Duodenal mucosa (tissue), 2 donors: ENCODE results near the gene RBM33.

Experiments used
- H3K27ac ChIP-seq: one replicate; pipeline ENCODE4 v1.7.0; 2013; ENCODE audit warnings: low read depth, low read length
- H3K27me3 ChIP-seq, 2 donors: one replicate each; pipeline ENCODE4 v1.7.0; 2013; ENCODE audit warnings: low read length in 2 of 2, control low read depth in 1 of 2; ENCODE audit not compliant: insufficient read depth in 2 of 2, control insufficient read depth in 1 of 2
- H3K36me3 ChIP-seq, 2 donors: one replicate each; pipeline ENCODE4 v1.7.0; 2013; ENCODE audit warnings: low read length in 2 of 2, control low read depth in 1 of 2; ENCODE audit not compliant: insufficient read depth in 2 of 2, control insufficient read depth in 1 of 2
- H3K4me1 ChIP-seq, 2 donors: one replicate each; pipeline ENCODE4 v1.7.0; 2013; ENCODE audit warnings: low read length in 2 of 2, control low read depth in 1 of 2; ENCODE audit not compliant: insufficient read depth in 2 of 2, control insufficient read depth in 1 of 2
- H3K4me3 ChIP-seq, 2 donors: one replicate each; pipeline ENCODE4 v1.7.0; 2013; ENCODE audit warnings: low read length in 2 of 2, low read depth in 1 of 2
- H3K9ac ChIP-seq, 2 donors: one replicate each; pipeline ENCODE4 v1.7.0; 2013; ENCODE audit warnings: low read length in 2 of 2, low read depth in 1 of 2
- H3K9me3 ChIP-seq, 2 donors: one replicate each; pipeline ENCODE4 v1.7.0; 2013; ENCODE audit warnings: low read length in 2 of 2, control low read depth in 1 of 2; ENCODE audit not compliant: control insufficient read depth in 1 of 2

The RBM33 gene

GRCh38 chr7:155660059-155660757 lies 15.7 kb downstream of the RBM33 start:
- no peaks in the 10 kb centered on the region for H3K27me3 ChIP-seq
- no peak overlapping the region for H3K27ac ChIP-seq
- peaks cover 1 to 3% of the 10 kb centered on the region in 2 donors for H3K36me3 ChIP-seq
- no peak overlapping the region for H3K4me3 ChIP-seq
- no peaks in the 10 kb centered on the region for H3K4me1 ChIP-seq
- no peak overlapping the region for H3K9ac ChIP-seq
- H3K9me3 ChIP-seq, result no peaks in the 10 kb centered on the region

DNA sequence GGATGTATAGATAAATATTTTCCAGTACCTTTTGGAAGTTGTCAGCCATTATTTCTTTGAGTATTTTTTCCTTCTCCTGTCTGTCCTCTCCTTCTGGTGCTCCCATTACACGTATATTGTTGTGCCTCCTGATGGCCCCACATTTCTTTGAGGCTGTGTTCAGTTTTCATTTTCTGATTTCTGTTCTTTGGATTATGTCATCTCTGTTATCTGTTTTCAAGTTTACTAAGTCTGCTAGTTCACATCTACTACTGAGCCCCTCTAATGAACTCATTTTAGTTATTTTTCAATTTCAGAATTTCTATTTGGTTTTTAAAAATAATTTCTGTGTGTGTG lies 16.3 kb downstream of the RBM33 start:
- Histone ChIP-seq H3K9me3 (no peaks in the 10 kb centered on the region), H3K36me3 (peaks cover 3 to 8% of the 10 kb centered on the region in 2 donors), H3K4me1 (no peaks in the 10 kb centered on the region), H3K27me3 (no peaks in the 10 kb centered on the region), H3K27ac (no peak overlapping the region), H3K9ac (no peak overlapping the region), H3K4me3 (no peak overlapping the region)

- Histone ChIP-seq H3K36me3 (peaks cover 3 to 14% of the 10 kb centered on the region in 2 donors), H3K9ac (no peak overlapping the region), H3K4me1 (no peaks in the 10 kb centered on the region), H3K27me3 (no peaks in the 10 kb centered on the region), H3K27ac (no peak overlapping the region), H3K4me3 (no peak overlapping the region), H3K9me3 (no peaks in the 10 kb centered on the region)
Observed at GRCh38 chr7:155662343-155663043, 18.0 kb downstream of the RBM33 start.

- Histone ChIP-seq H3K9me3 (no peaks in the 10 kb centered on the region), H3K27ac (no peak overlapping the region), H3K27me3 (no peaks in the 10 kb centered on the region), H3K4me1 (no peaks in the 10 kb centered on the region), H3K36me3 (peaks cover 3 to 16% of the 10 kb centered on the region in 2 donors), H3K9ac (no peak overlapping the region), H3K4me3 (no peak overlapping the region)
Observed at GRCh38 chr7:155663937-155664336, 19.5 kb downstream of the RBM33 start.

GRCh38 chr7:155665079-155665956 lies 20.9 kb downstream of the RBM33 start:
- H3K4me1 ChIP-seq, result peaks cover 0 to 2% of the 10 kb centered on the region in 2 donors
- no peaks in the 10 kb centered on the region for H3K9me3 ChIP-seq
- no peak overlapping the region for H3K4me3 ChIP-seq
- H3K27me3 ChIP-seq, result no peaks in the 10 kb centered on the region
- H3K36me3 ChIP-seq, result peaks cover 3 to 22% of the 10 kb centered on the region in 2 donors
- no peak overlapping the region for H3K27ac ChIP-seq
- no peak overlapping the region for H3K9ac ChIP-seq

GRCh38 chr7:155665957-155666287 lies 21.5 kb downstream of the RBM33 start:
- no peak overlapping the region for H3K27ac ChIP-seq
- no peak overlapping the region for H3K9ac ChIP-seq
- H3K4me1 ChIP-seq, result peaks cover 0 to 4% of the 10 kb centered on the region in 2 donors
- H3K4me3 ChIP-seq, result no peak overlapping the region
- no peaks in the 10 kb centered on the region for H3K27me3 ChIP-seq
- H3K36me3 ChIP-seq, result peaks cover 3 to 24% of the 10 kb centered on the region in 2 donors
- H3K9me3 ChIP-seq, result no peaks in the 10 kb centered on the region

GRCh38 chr7:155667241-155667829 lies 22.9 kb downstream of the RBM33 start:
- Histone ChIP-seq H3K4me1 (peaks cover 0 to 4% of the 10 kb centered on the region in 2 donors), H3K36me3 (peaks cover 3 to 24% of the 10 kb centered on the region in 2 donors)

GRCh38 chr7:155669717-155670505 lies 25.4 kb downstream of the RBM33 start:
- no peak overlapping the region for H3K4me3 ChIP-seq
- H3K9ac ChIP-seq, result no peak overlapping the region

More at GRCh38 chr7:155667241-155667829, 22.9 kb downstream of the RBM33 start:
- Histone ChIP-seq H3K9ac (no peak overlapping the region), H3K27me3 (no peaks in the 10 kb centered on the region), H3K4me3 (no peak overlapping the region), H3K27ac (no peak overlapping the region), H3K9me3 (no peaks in the 10 kb centered on the region)

DNA sequence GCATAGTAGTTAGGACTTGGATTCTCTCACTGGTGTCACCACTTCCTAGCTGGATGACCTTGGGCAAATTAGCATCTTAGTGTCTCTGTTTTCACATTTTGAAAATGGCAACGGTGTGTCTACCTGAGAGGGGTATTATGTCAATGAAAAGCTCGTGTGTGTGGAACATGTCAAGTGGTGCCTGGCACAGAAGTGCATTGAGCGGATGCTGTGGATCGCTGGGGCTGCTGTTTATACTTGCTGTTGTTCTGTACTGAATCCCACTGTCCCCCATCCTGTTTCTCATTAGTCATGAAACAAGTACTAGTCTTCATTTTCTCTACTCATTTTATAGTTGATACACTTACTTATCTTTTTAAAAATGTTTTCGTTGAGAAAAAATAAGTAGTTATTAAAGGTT lies 26.1 kb downstream of the RBM33 start:
- no peaks in the 10 kb centered on the region for H3K9me3 ChIP-seq
- no peak overlapping the region for H3K27ac ChIP-seq
- peaks cover 0 to 4% of the 10 kb centered on the region in 2 donors for H3K4me1 ChIP-seq
- no peak overlapping the region for H3K4me3 ChIP-seq
- H3K9ac ChIP-seq, result no peak overlapping the region
- H3K36me3 ChIP-seq, result peaks cover 0 to 27% of the 10 kb centered on the region in 2 donors
- no peaks in the 10 kb centered on the region for H3K27me3 ChIP-seq

More at GRCh38 chr7:155669717-155670505, 25.4 kb downstream of the RBM33 start:
- no peak overlapping the region for H3K27ac ChIP-seq
- peaks cover 0 to 4% of the 10 kb centered on the region in 2 donors for H3K4me1 ChIP-seq
- H3K36me3 ChIP-seq, result peaks cover 3 to 33% of the 10 kb centered on the region in 2 donors
- no peaks in the 10 kb centered on the region for H3K27me3 ChIP-seq
- H3K9me3 ChIP-seq, result no peaks in the 10 kb centered on the region
